ENCODE measurements around the gene EHMT1.
"Not testable (repeated sequence)": the region's sequence is repeated elsewhere in the genome, so short reads cannot be mapped to it uniquely, and the experiment has no call there.

EHMT1 gene

DNA sequence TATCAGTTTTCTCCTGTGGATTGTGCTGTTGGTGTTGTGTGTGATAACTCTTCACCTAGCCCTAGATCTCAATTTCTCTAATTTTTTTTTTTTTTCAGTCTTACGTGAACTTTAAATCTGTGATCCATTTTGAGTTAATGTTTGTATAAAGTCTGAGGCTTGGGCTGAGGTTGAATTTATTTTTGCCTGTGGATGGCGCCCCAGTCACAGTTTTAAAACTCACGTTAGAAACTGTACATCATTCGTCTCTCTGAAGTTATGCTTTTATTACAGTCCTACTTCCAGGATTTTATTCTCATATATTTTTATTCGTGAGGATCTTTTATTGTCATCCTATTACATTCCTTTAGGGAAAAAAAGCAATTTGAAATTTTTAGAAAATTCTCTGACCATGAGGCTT, 103.1 kb downstream of the EHMT1 start:
- no peaks in the 10 kb centered on the region for H3K27me3 ChIP-seq (ENCODE audit: control insufficient read depth, insufficient read depth, low read length)
- peaks cover 8% of the 10 kb centered on the region for H3K4me1 ChIP-seq (ENCODE audit: control insufficient read depth, insufficient read depth, low read length)
- no peak overlapping the region for H3K9ac ChIP-seq (ENCODE audit: low read depth, low read length)
- H3K4me3 ChIP-seq (ENCODE audit: low read depth, low read length), result no peak overlapping the region
- H3K9me3 ChIP-seq (ENCODE audit: control insufficient read depth, insufficient read depth, low read length), result no peaks in the 10 kb centered on the region
- peaks cover 26% of the 10 kb centered on the region for H3K36me3 ChIP-seq (ENCODE audit: control insufficient read depth, insufficient read depth, low read length)

- no peaks in the 10 kb centered on the region for H3K9me3 ChIP-seq (ENCODE audit: control insufficient read depth, insufficient read depth, low read length)
- H3K27me3 ChIP-seq (ENCODE audit: control insufficient read depth, insufficient read depth, low read length), result no peaks in the 10 kb centered on the region
- peaks cover 21% of the 10 kb centered on the region for H3K36me3 ChIP-seq (ENCODE audit: control insufficient read depth, insufficient read depth, low read length)
- peaks cover 8% of the 10 kb centered on the region for H3K4me1 ChIP-seq (ENCODE audit: control insufficient read depth, insufficient read depth, low read length)
- no peak overlapping the region for H3K4me3 ChIP-seq (ENCODE audit: low read depth, low read length)
- H3K9ac ChIP-seq (ENCODE audit: low read depth, low read length), result no peak overlapping the region
Observed at GRCh38 chr9:137722481-137722880, 103.7 kb downstream of the EHMT1 start.

GRCh38 chr9:137723356-137723755, 104.6 kb downstream of the EHMT1 start:
- H3K9me3 ChIP-seq (ENCODE audit: control insufficient read depth, insufficient read depth, low read length); H3K4me1 ChIP-seq (ENCODE audit: control insufficient read depth, insufficient read depth, low read length); H3K27me3 ChIP-seq (ENCODE audit: control insufficient read depth, insufficient read depth, low read length); H3K4me3 ChIP-seq (ENCODE audit: low read depth, low read length): not testable (repeated sequence)
- peaks cover 16% of the 10 kb centered on the region for H3K36me3 ChIP-seq (ENCODE audit: control insufficient read depth, insufficient read depth, low read length)
- H3K9ac ChIP-seq (ENCODE audit: low read depth, low read length), result peak overlapping the region; percentile 24

DNA sequence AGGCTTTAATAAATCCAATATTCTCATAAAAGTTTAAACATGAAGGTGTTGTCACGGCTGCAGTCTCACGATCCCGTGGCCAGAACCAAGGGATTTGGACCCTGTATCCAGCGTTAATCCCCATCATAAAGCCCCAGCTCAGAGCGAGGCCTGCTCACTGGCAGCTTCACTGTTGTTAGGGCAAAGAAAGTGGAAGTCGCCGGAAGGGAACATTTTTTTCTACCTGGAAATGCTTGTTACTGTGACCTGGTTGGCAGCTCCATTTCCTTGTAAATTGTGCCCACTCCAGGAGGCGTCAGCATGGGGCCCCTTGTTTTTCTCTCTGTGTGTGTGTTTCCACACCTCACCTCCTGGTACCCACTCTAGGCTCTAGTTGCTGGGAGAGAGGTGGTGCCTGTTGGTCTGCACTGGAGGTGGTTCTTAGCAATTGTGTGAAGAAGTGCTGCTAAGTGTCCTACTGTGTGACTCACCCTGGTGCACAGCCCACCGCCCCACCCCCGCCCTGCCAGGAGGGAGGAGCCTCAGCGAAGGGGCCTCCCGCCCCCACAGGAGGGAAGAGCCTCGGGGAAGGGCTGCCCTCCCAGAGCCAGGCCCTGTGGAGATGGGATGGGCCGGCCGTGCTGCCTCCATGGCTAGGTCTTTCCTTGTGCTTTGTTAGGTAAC, 105.1 kb downstream of the EHMT1 start:
- no peak overlapping the region for H3K9ac ChIP-seq (ENCODE audit: low read depth, low read length)
- no peaks in the 10 kb centered on the region for H3K9me3 ChIP-seq (ENCODE audit: control insufficient read depth, insufficient read depth, low read length)
- no peaks in the 10 kb centered on the region for H3K27me3 ChIP-seq (ENCODE audit: control insufficient read depth, insufficient read depth, low read length)
- H3K4me1 ChIP-seq (ENCODE audit: control insufficient read depth, insufficient read depth, low read length), result peaks cover 8% of the 10 kb centered on the region
- H3K36me3 ChIP-seq (ENCODE audit: control insufficient read depth, insufficient read depth, low read length), result peaks cover 20% of the 10 kb centered on the region
- no peak overlapping the region for H3K4me3 ChIP-seq (ENCODE audit: low read depth, low read length)

DNA sequence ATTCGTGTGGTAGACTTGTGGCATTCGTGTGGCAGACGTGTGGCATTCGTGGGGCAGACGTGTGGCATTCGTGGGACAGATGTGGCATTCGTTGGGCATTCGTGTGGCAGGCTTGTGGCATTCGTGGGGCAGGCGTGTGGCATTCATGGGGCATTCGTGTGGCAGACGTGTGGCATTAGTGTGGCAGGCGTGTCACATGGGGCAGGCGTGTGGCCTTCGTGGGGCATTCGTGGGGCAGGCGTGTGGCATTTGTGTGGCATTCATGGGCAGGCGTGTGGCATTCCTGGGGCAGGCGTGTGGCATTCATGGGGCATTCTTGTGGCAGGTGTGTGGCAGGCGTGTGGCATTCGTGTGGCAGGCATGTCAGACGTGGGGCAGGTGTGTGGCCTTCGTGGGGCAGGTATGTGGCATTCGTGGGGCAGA, 106.0 kb downstream of the EHMT1 start:
- Histone ChIP-seq H3K9ac (ENCODE audit: low read depth, low read length) (peak overlapping the region; percentile 61), H3K27me3 (ENCODE audit: control insufficient read depth, insufficient read depth, low read length) (no peaks in the 10 kb centered on the region), H3K4me3 (ENCODE audit: low read depth, low read length) (no peak overlapping the region), H3K9me3 (ENCODE audit: control insufficient read depth, insufficient read depth, low read length) (no peaks in the 10 kb centered on the region), H3K36me3 (ENCODE audit: control insufficient read depth, insufficient read depth, low read length) (peaks cover 23% of the 10 kb centered on the region), H3K4me1 (ENCODE audit: control insufficient read depth, insufficient read depth, low read length) (peaks cover 8% of the 10 kb centered on the region)

GRCh38 chr9:137725598-137725997, 106.8 kb downstream of the EHMT1 start:
- Histone ChIP-seq H3K4me3 (ENCODE audit: low read depth, low read length) (no peak overlapping the region), H3K36me3 (ENCODE audit: control insufficient read depth, insufficient read depth, low read length) (peaks cover 21% of the 10 kb centered on the region), H3K4me1 (ENCODE audit: control insufficient read depth, insufficient read depth, low read length) (peaks cover 8% of the 10 kb centered on the region), H3K9ac (ENCODE audit: low read depth, low read length) (no peak overlapping the region), H3K27me3 (ENCODE audit: control insufficient read depth, insufficient read depth, low read length) (no peaks in the 10 kb centered on the region), H3K9me3 (ENCODE audit: control insufficient read depth, insufficient read depth, low read length) (no peaks in the 10 kb centered on the region)

- peaks cover 18% of the 10 kb centered on the region for H3K36me3 ChIP-seq (ENCODE audit: control insufficient read depth, insufficient read depth, low read length)
Observed at GRCh38 chr9:137726336-137726735, 107.5 kb downstream of the EHMT1 start.

DNA sequence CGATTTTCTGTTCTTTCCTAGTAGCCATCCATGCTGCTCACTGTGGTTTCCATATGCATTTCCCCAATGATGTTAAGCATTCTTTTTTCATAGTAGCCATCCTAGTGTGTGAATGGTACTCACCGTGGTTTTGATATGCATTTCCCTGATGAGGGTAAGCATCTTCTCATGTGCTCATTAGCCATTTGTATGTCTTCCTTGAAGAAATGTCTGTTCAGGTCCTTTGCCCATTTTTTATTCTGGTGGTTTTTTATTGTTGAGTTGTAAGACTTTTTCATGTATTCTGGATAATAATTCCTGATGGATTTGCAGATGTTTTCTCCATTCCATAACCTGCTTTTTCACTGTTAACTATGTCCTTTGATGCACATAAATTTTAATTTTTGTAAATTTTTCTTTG, 108.0 kb downstream of the EHMT1 start:
- peaks cover 18% of the 10 kb centered on the region for H3K36me3 ChIP-seq (ENCODE audit: control insufficient read depth, insufficient read depth, low read length)
- peaks cover 8% of the 10 kb centered on the region for H3K4me1 ChIP-seq (ENCODE audit: control insufficient read depth, insufficient read depth, low read length)
- no peak overlapping the region for H3K4me3 ChIP-seq (ENCODE audit: low read depth, low read length)
- no peaks in the 10 kb centered on the region for H3K27me3 ChIP-seq (ENCODE audit: control insufficient read depth, insufficient read depth, low read length)
- H3K9me3 ChIP-seq (ENCODE audit: control insufficient read depth, insufficient read depth, low read length), result no peaks in the 10 kb centered on the region
- H3K9ac ChIP-seq (ENCODE audit: low read depth, low read length), result no peak overlapping the region

More at GRCh38 chr9:137726336-137726735, 107.5 kb downstream of the EHMT1 start:
- not testable (repeated sequence) for H3K9me3 ChIP-seq (ENCODE audit: control insufficient read depth, insufficient read depth, low read length); H3K27me3 ChIP-seq (ENCODE audit: control insufficient read depth, insufficient read depth, low read length); H3K4me1 ChIP-seq (ENCODE audit: control insufficient read depth, insufficient read depth, low read length); H3K4me3 ChIP-seq (ENCODE audit: low read depth, low read length); H3K9ac ChIP-seq (ENCODE audit: low read depth, low read length)

DNA sequence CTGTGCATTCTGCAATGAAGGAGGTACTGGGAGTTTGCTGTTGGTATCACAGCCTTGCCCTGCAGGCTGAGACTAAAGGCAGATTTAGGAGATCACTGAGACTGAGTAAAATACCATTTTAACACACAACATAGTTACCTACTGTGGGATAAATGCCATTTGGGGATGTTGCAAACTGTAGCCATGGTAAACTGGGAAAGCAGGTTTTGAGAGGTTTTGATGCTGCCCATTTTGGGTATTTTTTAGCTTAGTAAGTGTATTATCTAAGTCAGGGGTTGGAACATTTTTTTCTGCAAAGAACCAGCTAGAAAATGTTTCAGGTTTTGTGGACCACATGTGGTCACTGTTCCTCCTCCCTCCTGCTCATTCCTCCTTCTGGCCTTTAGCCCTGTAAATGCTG, 108.9 kb downstream of the EHMT1 start:
- Histone ChIP-seq H3K4me1 (ENCODE audit: control insufficient read depth, insufficient read depth, low read length) (peaks cover 8% of the 10 kb centered on the region), H3K9me3 (ENCODE audit: control insufficient read depth, insufficient read depth, low read length) (no peaks in the 10 kb centered on the region), H3K4me3 (ENCODE audit: low read depth, low read length) (no peak overlapping the region), H3K9ac (ENCODE audit: low read depth, low read length) (no peak overlapping the region), H3K27me3 (ENCODE audit: control insufficient read depth, insufficient read depth, low read length) (no peaks in the 10 kb centered on the region), H3K36me3 (ENCODE audit: control insufficient read depth, insufficient read depth, low read length) (peaks cover 18% of the 10 kb centered on the region)

DNA sequence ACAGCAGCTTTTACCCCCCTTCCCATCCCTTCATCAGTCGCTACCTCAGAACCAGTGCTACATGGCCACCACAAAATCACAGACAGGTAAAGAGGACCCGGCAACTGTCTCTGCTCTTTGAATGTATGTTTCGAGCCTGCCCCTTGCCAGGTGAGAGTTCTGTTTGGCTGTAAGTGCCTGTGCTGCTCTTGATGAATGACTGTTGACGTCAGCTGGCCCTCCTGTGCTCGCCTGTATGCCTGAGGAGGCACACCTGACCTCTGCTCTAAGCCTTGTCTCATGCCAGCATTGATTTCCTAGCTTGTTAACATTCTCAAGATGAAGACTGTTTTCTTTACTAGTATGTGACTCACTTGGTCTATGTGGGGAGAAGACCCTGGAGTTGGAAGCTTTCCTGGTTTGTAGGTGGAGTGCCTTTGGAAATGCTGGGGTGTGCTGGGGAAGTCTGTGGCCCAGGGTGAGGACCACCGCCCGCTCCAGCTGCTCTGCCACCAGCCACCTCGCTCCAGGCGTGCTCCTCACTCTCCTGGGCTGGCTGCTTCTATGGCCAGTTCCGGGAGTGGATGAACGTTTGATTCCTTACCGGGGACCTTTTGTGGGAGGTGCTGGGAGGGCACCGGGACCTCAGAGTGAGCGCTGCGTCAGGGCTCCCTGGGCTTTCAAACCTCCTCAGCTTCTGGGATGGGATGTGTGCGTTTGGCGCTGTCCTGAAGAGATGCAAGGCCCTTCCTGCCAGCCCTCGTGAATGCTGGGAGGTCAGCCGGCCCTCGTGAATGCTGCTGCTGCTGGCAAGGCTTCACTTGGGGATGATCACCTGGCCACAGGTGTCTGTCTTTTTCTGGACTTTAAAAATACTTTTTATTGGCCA, 109.9 kb downstream of the EHMT1 start:
- H3K27me3 ChIP-seq (ENCODE audit: control insufficient read depth, insufficient read depth, low read length), result no peaks in the 10 kb centered on the region
- no peak overlapping the region for H3K4me3 ChIP-seq (ENCODE audit: low read depth, low read length)
- H3K36me3 ChIP-seq (ENCODE audit: control insufficient read depth, insufficient read depth, low read length), result peaks cover 18% of the 10 kb centered on the region
- H3K4me1 ChIP-seq (ENCODE audit: control insufficient read depth, insufficient read depth, low read length), result peaks cover 5% of the 10 kb centered on the region
- no peaks in the 10 kb centered on the region for H3K9me3 ChIP-seq (ENCODE audit: control insufficient read depth, insufficient read depth, low read length)
- no peak overlapping the region for H3K9ac ChIP-seq (ENCODE audit: low read depth, low read length)

- Histone ChIP-seq H3K9me3 (ENCODE audit: control insufficient read depth, insufficient read depth, low read length) (no peaks in the 10 kb centered on the region), H3K27me3 (ENCODE audit: control insufficient read depth, insufficient read depth, low read length) (no peaks in the 10 kb centered on the region), H3K9ac (ENCODE audit: low read depth, low read length) (no peak overlapping the region), H3K36me3 (ENCODE audit: control insufficient read depth, insufficient read depth, low read length) (peaks cover 15% of the 10 kb centered on the region), H3K4me3 (ENCODE audit: low read depth, low read length) (no peak overlapping the region), H3K4me1 (ENCODE audit: control insufficient read depth, insufficient read depth, low read length) (no peaks in the 10 kb centered on the region)
Observed at GRCh38 chr9:137731216-137731946, 112.6 kb downstream of the EHMT1 start.

Measured in iPS-15b (cell line).